Measurements from ENCODE around the gene FRK.
A peak's percentile ranks its signal among the peaks of the same experiment; 100 is the strongest.

Gene FRK

GRCh38 chr6:116015561-116015960 is 45.1 kb downstream of the FRK start:
- in situ Hi-C loops (cut with MboI; ENCODE audit: low pct_unique_long_range_greater_than_20kb, low sequenced_read_pairs), result no loop called here
- DNase-seq, result no peak

GRCh38 chr6:116012951-116013350 is 47.7 kb downstream of the FRK start:
- DNase-seq, result no peak
- in situ Hi-C loops (cut with MboI; ENCODE audit: low pct_unique_long_range_greater_than_20kb, low sequenced_read_pairs), result no loop called here

GRCh38 chr6:116012471-116012949 is 48.2 kb downstream of the FRK start:
- in situ Hi-C loops (cut with MboI; ENCODE audit: low pct_unique_long_range_greater_than_20kb, low sequenced_read_pairs), result no loop called here
- DNase-seq, result no peak

- in situ Hi-C loops (cut with MboI; ENCODE audit: low pct_unique_long_range_greater_than_20kb, low sequenced_read_pairs), result no loop called here
- no peak for DNase-seq
Measured at GRCh38 chr6:116011520-116011919, 49.2 kb downstream of the FRK start.

GRCh38 chr6:116010790-116011401 is 49.8 kb downstream of the FRK start:
- in situ Hi-C loops (cut with MboI; ENCODE audit: low pct_unique_long_range_greater_than_20kb, low sequenced_read_pairs), result no loop called here
- peak; percentile 53 for DNase-seq

GRCh38 chr6:116010386-116010785 is 50.3 kb downstream of the FRK start:
- DNase-seq, result no peak
- in situ Hi-C loops (cut with MboI; ENCODE audit: low pct_unique_long_range_greater_than_20kb, low sequenced_read_pairs), result no loop called here

GRCh38 chr6:116008470-116009243 is 52.0 kb downstream of the FRK start:
- DNase-seq, result peak; percentile 6
- in situ Hi-C loops (cut with MboI; ENCODE audit: low pct_unique_long_range_greater_than_20kb, low sequenced_read_pairs), result no loop called here

- DNase-seq, result no peak
- in situ Hi-C loops (cut with MboI; ENCODE audit: low pct_unique_long_range_greater_than_20kb, low sequenced_read_pairs), result no loop called here
Measured at GRCh38 chr6:116004841-116005815, 55.6 kb downstream of the FRK start.

GRCh38 chr6:116003668-116004067 is 57.0 kb downstream of the FRK start:
- in situ Hi-C loops (cut with MboI; ENCODE audit: low pct_unique_long_range_greater_than_20kb, low sequenced_read_pairs), result no loop called here
- no peak for DNase-seq

GRCh38 chr6:116002756-116003155 is 57.9 kb downstream of the FRK start:
- no peak for DNase-seq
- in situ Hi-C loops (cut with MboI; ENCODE audit: low pct_unique_long_range_greater_than_20kb, low sequenced_read_pairs), result no loop called here

- no peak for DNase-seq
- in situ Hi-C loops (cut with MboI; ENCODE audit: low pct_unique_long_range_greater_than_20kb, low sequenced_read_pairs), result no loop called here
Measured at GRCh38 chr6:115999235-115999634, 61.5 kb downstream of the FRK start.

- no peak for DNase-seq
- in situ Hi-C loops (cut with MboI; ENCODE audit: low pct_unique_long_range_greater_than_20kb, low sequenced_read_pairs), result no loop called here
Measured at GRCh38 chr6:115997990-115998585, 62.6 kb downstream of the FRK start.

- in situ Hi-C loops (cut with MboI; ENCODE audit: low pct_unique_long_range_greater_than_20kb, low sequenced_read_pairs), result no loop called here
Measured at GRCh38 chr6:115986026-115986425, 74.7 kb downstream of the FRK start.

GRCh38 chr6:115984809-115985208 is 75.9 kb downstream of the FRK start:
- in situ Hi-C loops (cut with MboI; ENCODE audit: low pct_unique_long_range_greater_than_20kb, low sequenced_read_pairs), result no loop called here

More at GRCh38 chr6:115986026-115986425, 74.7 kb downstream of the FRK start:
- DNase-seq, result no peak

GRCh38 chr6:115983998-115984397 is 76.7 kb downstream of the FRK start:
- in situ Hi-C loops (cut with MboI; ENCODE audit: low pct_unique_long_range_greater_than_20kb, low sequenced_read_pairs), result no loop called here
- no peak for DNase-seq

More at GRCh38 chr6:115984809-115985208, 75.9 kb downstream of the FRK start:
- DNase-seq, result no peak

GRCh38 chr6:115982453-115982852 is 78.2 kb downstream of the FRK start:
- in situ Hi-C loops (cut with MboI; ENCODE audit: low pct_unique_long_range_greater_than_20kb, low sequenced_read_pairs), result no loop called here
- no peak for DNase-seq

- in situ Hi-C loops (cut with MboI; ENCODE audit: low pct_unique_long_range_greater_than_20kb, low sequenced_read_pairs), result no loop called here
Measured at GRCh38 chr6:115977220-115977619, 83.5 kb downstream of the FRK start.

GRCh38 chr6:115976321-115976870 is 84.3 kb downstream of the FRK start:
- no peak for DNase-seq
- in situ Hi-C loops (cut with MboI; ENCODE audit: low pct_unique_long_range_greater_than_20kb, low sequenced_read_pairs), result no loop called here

More at GRCh38 chr6:115977220-115977619, 83.5 kb downstream of the FRK start:
- DNase-seq, result no peak

GRCh38 chr6:115972679-115973078 is 88.0 kb downstream of the FRK start:
- no peak for DNase-seq
- in situ Hi-C loops (cut with MboI; ENCODE audit: low pct_unique_long_range_greater_than_20kb, low sequenced_read_pairs), result no loop called here

All from KBM-7 (cell line).